ENCODE measurements around the gene CR2.
"Not testable (repeated sequence)": the region's sequence is repeated elsewhere in the genome, so short reads cannot be mapped to it uniquely, and the experiment has no call there.

The CR2 gene

GRCh38 chr1:207444514-207445217 lies 9.5 kb upstream of the CR2 start:
- no peak for DNase-seq (ENCODE audit: low spot score)

DNA sequence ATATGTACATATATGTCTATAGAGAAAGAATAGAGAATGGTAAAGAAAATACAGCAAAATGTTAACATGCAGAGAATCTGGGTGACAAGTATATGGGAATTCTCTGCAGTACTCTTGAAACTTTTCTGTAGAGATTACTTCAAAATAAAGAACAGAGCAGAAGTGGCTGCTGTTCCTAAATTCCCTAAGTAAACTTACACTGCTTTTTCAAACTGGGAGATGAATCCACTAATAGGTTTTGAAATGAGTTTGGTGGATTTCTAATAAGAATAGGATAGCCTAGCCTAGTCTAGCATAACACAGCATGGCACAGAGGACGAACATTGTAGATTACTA lies 450 bp upstream of the CR2 start:
- no peak for DNase-seq (ENCODE audit: low spot score)

DNA sequence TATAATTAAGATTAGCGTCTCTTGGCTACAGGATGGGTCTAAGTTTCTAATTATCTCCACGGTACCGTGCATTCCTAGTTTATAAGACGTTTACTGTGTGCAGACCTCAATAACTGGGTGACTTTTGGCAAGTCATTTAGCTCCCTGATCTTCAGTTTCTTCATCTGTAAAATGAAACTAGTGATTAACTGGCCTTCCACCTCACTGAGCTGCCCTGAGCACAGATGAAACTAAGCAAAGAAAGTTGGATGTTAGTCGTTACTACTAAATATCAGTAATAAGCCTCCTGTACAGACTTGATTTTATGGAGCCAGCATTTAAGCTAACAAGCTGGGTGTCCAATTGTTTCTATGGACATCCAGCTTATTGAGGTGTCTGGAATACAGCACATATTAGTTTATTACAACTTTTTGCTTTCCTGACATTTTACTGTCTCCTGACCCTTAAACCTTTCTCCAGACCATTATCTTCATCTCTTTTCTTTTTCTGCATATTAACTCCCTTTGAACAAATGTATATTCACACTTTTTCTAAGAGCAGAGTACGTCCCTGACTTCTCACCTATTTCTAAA lies 1.1 kb downstream of the CR2 start:
- DNase-seq (ENCODE audit: low spot score): no peak

DNA sequence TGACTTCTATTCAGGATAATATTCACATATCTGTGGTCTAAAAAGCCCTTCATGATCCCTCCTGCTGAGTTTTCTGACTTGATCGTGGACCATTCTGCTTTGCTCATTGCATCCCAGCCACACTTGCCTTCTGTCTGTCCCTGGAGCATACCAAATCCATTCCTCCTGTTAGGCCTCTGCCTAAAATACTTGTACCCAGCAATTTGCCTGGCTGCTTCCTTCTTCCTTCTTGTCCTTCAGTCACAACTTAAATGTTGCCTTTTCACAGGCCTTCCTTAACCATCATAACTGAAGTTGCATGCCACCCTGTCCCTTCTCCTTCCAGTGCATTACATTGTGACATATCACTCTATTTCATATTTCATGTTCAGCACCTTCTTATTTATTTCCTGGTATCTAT lies 4.3 kb downstream of the CR2 start:
- no peak for DNase-seq (ENCODE audit: low spot score)

GRCh38 chr1:207459008-207459407 lies 4.9 kb downstream of the CR2 start:
- no peak for DNase-seq (ENCODE audit: low spot score)

GRCh38 chr1:207461649-207462048 lies 7.5 kb downstream of the CR2 start:
- no peak for DNase-seq (ENCODE audit: low spot score)

DNA sequence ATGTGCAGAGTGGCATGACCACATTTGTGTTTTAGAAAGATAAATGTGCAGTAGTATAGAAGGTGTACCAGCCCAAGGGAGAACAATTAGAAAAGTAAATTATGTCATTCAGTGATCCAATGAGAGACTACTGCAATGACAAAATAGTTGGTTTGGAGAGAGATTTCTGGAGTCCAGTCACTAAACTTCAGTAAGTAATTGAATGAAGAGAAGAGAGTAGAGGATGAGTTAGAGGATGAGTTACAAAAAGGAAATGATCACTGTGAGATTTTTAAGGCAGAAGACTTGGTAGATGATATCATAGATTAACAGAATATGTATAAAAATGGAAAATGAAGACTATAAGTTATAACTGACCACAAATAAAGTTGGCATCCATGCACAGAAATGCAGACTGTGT lies 8.4 kb downstream of the CR2 start:
- DNase-seq (ENCODE audit: low spot score): no peak

DNA sequence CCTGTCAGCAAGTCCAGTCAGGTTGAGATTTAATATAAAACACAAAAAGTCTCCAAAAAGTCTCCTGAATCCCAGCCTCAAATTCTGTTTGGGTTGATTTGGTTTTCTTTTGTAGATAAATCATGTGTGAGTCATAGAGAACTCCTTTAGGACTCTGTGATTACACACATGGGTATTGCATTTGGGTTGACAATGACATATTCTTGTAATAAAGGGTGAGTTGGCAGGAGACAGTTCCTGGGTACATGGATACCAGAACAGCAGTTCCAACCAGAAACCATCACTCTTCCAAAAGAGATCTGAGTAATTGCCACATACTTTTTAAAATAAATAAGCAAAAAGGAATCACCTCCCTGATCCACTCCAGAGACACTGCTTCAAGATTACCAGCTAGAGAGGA lies 8.9 kb downstream of the CR2 start:
- no peak for DNase-seq (ENCODE audit: low spot score)

- DNase-seq (ENCODE audit: low spot score): no peak
Measured at GRCh38 chr1:207463571-207463970, 9.4 kb downstream of the CR2 start.

DNA sequence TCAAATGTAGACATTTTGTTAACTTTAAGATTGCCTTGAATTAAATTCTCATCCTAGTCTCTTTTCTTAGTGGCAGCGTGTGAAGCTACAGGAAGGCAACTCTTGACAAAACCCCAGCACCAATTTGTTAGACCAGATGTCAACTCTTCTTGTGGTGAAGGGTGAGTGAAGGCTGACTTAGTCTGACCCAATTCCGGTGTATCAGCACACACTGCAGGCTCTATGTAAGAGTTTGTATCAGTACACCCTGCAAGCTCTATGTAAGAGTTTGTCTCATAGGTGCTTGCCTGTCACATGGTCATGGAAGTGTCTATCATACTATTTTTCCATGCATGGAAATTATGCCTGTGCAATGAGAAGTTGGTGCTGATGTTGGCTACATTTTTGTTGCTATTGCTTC lies 16.8 kb downstream of the CR2 start:
- DNase-seq (ENCODE audit: low spot score): no peak

DNA sequence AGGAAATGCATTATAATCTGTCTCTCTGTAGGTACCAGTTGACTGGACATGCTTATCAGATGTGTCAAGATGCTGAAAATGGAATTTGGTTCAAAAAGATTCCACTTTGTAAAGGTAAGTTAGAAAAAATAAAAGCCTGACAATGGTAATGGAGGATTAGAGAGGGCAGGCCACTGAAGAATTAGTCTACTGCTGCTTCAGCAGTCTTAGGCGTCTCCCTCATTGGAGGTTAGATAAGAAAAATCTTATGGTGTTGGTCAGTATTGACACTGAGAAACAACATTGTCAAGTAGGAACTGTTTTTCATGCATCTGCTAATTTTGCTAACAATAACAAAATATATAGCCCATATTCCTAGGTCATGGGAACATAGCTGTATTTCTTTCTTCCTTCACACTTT lies 20.1 kb downstream of the CR2 start:
- no peak for DNase-seq (ENCODE audit: low spot score)

- DNase-seq (ENCODE audit: low spot score): no peak
Measured at GRCh38 chr1:207486198-207486597, 32.1 kb downstream of the CR2 start.

- no peak for DNase-seq (ENCODE audit: low spot score)
Measured at GRCh38 chr1:207487636-207488035, 33.5 kb downstream of the CR2 start.

- DNase-seq (ENCODE audit: low spot score): no peak
Measured at GRCh38 chr1:207493212-207493611, 39.1 kb downstream of the CR2 start.

DNA sequence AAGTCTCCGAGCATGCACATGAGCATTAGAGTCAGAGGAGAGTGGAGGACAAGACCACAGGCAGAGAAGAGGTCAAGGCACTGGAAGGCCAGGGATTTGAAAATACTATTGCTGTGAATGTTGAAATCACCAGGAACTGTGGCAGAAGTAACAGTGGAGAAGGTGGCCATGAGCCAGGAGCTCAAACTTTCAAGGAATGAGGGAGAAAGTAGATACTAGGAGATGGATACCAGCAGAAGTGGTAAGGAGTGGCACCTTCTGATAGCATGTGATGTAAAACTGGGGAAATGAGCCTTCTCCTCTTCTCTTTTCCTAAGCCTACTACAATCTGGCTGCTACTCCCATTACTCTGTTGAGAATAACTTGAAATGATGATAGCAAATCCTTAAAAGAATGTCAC lies 40.0 kb downstream of the CR2 start:
- no peak for DNase-seq (ENCODE audit: low spot score)

DNA sequence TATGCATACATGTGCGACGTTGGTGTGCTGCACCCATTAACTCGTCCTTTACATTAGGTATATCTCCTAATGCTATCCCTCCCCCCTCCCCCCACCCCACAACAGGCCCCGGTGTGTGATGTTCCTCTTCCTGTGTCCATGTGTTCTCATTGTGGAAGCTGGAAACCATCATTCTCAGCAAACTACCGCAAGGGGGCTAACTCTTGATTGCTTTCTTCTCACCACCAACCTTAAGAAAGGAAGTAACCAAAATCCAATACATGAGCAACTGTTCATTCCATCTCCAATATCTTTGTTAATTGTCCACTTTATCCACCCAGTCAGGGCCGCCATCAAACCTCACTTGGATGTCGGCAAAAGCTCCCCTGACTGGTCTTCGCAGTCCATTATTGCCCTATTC lies 41.2 kb downstream of the CR2 start:
- not testable (repeated sequence) for DNase-seq (ENCODE audit: low spot score)

GRCh38 chr1:207495801-207496792 lies 42.0 kb downstream of the CR2 start, which contains the start of gene CR1:
Gene CR1 (plus strand): TSS chr1:207496157. CDS start chr1:207496268, 111 bp downstream.
- DNase-seq (ENCODE audit: low spot score): peak; percentile 59

DNA sequence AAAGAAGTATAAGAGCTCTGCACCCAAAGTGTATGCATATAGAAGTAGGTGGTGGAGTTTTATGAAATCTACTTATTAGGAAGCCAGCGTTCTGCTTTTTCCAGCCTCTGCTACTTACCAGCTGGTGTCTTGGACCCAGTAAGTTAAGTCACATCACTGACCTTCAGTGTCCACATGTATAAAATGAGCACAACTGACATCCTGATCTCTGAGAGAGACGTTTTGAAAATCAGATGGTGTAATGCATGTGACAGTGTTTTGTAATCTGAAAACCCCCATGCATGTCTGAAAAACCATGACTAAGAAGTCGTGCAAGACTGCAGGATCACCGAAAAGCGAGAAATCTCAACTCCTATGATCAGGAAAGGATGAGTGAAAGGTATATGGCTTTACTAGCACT lies 43.8 kb downstream of the CR2 start:
- no peak for DNase-seq (ENCODE audit: low spot score)

DNA sequence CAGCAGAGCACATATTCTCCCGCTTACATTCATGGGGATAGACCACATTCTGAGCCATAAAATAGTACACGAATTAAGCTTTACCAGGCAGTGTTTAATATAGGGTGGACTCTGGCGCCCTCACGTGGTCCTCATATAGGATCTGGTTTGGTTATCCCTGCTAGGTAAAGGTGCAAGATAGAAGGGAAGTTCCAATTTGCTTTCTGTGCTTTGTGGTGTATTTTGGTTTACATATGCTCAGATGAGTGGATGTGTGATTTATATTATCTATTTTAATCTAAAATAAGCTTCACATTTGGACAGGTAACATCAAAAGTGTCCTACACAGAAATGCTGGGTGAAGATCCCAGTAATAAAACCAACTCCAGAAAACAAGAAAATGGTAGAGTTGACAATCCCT lies 45.4 kb downstream of the CR2 start:
- DNase-seq (ENCODE audit: low spot score): peak; percentile 63

DNA sequence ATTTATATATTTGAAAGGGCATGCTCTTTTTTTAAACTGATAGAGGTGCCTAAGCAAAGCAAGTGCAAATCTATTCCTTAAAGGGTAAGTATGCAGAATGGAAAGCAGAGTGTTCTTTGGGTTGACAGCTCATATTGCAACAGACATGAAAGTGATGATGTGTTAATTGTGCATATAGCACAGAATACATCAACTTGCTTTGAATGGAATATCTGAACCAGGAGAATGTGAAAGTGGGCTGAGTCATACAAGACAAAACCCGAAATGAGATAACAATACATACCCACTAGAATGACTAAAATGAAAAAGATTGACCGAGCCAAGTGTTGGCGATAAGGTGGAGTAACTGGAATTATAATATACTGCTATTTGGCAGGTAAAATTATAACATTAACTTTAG lies 46.2 kb downstream of the CR2 start:
- DNase-seq (ENCODE audit: low spot score): no peak

DNA sequence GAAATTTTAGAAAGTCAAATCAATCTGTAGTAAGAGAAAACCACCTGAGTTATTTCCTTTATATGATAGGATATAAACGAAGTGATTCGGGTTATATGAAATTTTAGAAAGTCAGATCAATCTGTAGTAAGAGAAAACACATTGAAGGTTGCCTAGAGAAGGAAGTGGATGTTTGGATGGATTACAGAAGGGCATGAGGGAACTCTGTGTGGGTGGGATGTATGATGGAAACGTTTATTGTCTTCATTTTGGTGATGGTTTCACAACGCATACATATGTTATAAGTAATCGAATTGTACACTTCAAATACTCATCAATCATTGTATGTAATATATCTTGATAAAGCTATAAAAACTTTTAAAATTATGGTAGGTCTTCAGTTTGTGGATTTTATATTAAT lies 46.9 kb downstream of the CR2 start:
- DNase-seq (ENCODE audit: low spot score): no peak

DNA sequence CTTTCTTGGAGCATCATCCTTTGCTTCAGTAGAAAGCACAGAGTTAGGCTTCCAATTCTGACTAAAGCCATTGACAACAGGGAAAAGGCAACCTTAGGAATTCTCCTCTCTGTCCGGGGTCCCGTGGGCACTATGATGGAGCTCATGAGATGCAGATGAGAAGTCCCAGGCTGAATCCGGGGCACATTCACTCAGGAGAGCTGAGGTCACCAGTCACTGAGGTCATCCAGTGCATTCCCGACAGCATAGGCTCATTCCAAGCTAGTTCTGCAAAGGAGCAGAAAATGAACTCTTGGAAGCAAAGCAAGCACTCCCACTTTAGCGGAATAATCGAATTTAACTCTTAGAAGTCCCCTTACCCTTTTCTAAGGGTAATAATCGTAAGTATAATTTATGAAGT lies 48.6 kb downstream of the CR2 start:
- no peak for DNase-seq (ENCODE audit: low spot score)

- no peak for DNase-seq (ENCODE audit: low spot score)
Measured at GRCh38 chr1:207503950-207504349, 49.8 kb downstream of the CR2 start.

All from ecto neural progenitor cell (in vitro differentiated cells).